ENCODE data around the gene HNRNPAB. TPM values are rescaled to one million over a fixed set of nuclear protein-coding genes. Genes with fewer than 3 reads are reported as not detected.
A peak's percentile ranks its signal among the peaks of the same experiment; 100 is the strongest.
"Not testable (repeated sequence)": the region's sequence is repeated elsewhere in the genome, so short reads cannot be mapped to it uniquely, and the experiment has no call there.

Gene HNRNPAB
- total RNA-seq, 1 donor from 2014 or later = 57.2 TPM

DNA sequence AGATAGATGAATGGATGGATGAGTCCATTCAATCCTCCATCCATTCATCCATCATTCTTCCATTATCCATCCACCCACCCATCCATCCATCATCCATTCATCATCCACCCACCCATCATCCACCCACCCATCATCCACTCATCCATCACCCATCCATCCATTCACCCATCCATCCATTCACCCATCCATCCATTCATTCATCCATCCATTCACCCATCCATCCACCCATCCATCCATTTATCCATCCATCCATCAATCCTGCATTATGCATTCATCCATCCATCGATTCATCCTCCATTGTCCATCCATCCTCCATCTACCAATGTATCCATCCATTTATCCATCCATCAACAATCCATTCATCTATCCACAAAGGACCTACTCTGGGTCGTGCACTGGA is 41.1 kb downstream of the HNRNPAB start:
- no peak for DNase-seq

DNA sequence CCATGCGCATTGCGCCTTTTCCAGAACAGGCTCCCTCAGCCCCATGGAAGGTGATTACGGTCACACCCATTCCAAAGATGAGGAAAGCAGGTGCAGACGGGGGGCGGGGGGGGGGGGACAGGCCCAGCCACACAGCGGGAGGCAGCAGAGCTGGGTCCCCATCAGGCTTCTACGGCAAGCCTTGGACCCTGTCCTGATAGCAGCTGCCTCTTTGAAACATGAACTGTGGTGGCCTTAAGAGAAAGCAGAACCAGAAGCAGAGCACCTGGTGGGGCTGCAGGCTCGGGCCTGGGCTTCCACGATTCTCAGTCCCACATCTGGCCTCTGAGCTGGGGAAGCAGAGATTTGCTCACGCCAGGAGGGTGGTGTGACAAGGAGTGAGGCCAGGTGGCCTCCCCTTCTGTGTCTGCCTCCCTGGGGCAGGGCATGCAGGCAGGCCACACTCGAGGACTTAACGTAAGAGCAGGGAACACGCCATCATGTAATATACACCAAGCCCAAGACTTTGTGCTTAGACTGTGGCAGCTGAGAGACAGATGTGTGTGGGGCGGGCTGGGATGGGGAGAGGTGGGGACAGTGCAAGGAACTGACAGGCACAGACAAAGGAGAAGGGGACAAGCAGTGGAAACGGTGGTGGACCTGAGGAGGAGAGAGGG is 42.4 kb downstream of the HNRNPAB start:
- peak; percentile 73 for DNase-seq

DNA sequence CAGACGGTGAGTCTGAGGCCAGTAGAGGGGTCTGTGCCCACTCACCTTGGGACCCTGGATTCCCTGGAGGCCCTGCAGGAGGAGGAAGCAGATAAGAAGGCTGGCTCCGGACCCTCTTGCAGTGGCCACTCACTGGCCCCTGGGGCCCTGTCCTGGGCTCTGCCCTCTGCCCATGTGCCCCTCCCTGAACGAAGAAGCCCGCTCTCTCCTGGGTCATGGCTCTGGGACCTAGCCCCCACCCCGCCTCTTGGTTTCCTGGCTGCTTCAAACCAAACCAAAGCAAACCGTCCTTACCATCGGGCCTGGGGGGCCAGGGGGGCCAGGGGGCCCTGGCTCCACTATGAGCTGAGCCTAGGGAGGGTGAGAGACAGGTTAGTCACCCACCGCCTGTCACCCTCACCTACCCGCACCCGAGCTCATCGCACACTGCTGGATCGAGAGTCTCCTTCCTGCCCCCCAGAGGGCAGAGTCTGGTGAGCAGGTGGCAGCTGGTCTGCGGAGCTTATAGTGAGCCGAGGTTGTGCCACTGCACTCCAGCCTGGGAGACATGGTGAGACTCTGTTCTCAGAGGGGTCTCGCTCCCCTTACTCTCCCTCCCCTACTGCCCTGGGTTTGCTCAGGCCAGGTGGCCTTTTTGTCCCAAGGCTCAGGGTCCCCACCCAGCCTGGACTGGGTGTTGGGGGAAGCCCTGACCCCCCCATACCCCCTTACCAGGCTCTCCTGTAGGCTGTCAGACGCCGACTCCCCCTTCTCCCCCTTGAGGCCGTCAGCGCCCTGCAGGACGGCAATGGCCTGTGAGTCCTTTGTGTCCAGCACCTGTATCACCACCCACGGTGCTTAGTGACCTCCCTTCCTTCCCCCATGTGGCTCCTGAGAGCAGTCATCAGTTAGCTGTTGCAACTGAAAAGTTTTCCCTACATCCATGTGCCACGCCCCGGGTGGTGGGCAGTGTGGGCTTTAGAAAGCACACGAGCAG is 43.4 kb downstream of the HNRNPAB start:
- DNase-seq = no peak

DNA sequence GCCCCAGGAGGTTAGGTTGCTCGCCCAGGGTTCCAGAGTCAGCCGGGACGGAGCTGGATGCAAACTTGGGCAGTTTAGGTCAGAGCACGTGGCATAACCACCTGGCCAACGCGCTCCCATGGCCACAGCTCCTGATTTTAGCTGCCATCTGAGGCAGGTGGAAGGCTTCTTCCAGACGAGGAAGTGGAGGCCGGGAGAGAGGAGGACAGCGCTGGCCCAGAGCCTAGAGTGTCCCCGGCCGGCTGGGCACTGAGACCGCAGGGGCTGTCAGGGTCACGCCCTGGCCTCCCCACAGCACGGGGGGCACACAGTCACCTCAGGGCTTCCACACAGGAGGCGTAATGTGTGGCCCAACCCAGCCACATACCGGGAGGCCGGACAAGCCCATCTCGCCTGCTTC is 44.4 kb downstream of the HNRNPAB start:
- no peak for DNase-seq

- DNase-seq = no peak
Observed at GRCh38 chr5:178249191-178249989, 45.1 kb downstream of the HNRNPAB start.

DNA sequence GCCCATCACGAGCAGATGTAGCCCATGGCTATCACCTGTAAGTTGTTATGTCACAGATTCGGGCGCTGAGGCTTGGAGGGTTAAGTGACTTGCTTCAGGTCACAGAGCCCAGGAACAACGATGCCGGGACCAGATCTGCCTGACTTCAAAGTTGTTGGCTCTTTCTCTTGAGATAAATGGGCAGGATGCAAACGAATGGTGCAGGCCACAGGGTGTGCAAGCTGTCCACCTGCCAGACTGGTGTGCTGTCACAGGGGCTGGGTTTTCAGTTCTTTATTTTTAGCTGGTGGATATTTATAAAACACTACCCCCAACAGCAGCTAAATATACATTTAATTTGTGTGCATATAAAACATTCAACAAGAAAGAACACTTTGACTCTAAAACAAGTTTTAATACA is 45.9 kb downstream of the HNRNPAB start:
- DNase-seq = no peak

GRCh38 chr5:178252258-178252657 is 47.9 kb downstream of the HNRNPAB start:
- DNase-seq = no peak

GRCh38 chr5:178253632-178254031 is 49.3 kb downstream of the HNRNPAB start:
- not testable (repeated sequence) for DNase-seq

- no peak for DNase-seq
Observed at GRCh38 chr5:178256746-178257145, 52.4 kb downstream of the HNRNPAB start.

- no peak for DNase-seq
Observed at GRCh38 chr5:178257650-178258049, 53.3 kb downstream of the HNRNPAB start.

- no peak for DNase-seq
Observed at GRCh38 chr5:178259623-178260536, 55.5 kb downstream of the HNRNPAB start.

Other genes with a start within 250 kb of the HNRNPAB start
- not detected for gene PROP1, start 208.3 kb upstream of the HNRNPAB start, total RNA-seq
- 22.1 TPM for gene N4BP3, start 91.0 kb upstream of the HNRNPAB start, total RNA-seq
- 38.6 TPM for gene RMND5B, start 73.5 kb upstream of the HNRNPAB start, total RNA-seq
- gene NHP2, start 50.6 kb upstream of the HNRNPAB start, total RNA-seq = 139 TPM
- gene GMCL2, start 17.2 kb upstream of the HNRNPAB start, total RNA-seq = not detected
- 39.8 TPM for gene PHYKPL, start 28.3 kb downstream of the HNRNPAB start, total RNA-seq